Effector memory CD4-positive, alpha-beta T cell (primary cell): Measurements from ENCODE around the gene MBD3L4.
A peak's percentile ranks its signal among the peaks of the same experiment; 100 is the strongest.
"Not testable (repeated sequence)": the region's sequence is repeated elsewhere in the genome, so short reads cannot be mapped to it uniquely, and the experiment has no call there.

Experiments
- DNase-seq, 3 donors: peaks; one replicate each; pipeline ENCODE4 v3.0.0-alpha.2; 2020
- H3K27ac ChIP-seq: 2 replicates; pipeline ENCODE4 v1.7.0; 2013; ENCODE audit warnings: mild to moderate bottlenecking, low read length, moderate library complexity; ENCODE audit not compliant: insufficient read depth, poor library complexity, severe bottlenecking
- H3K27me3 ChIP-seq: replicated peaks from 2 replicates; pipeline ENCODE4 v1.7.0; 2013; ENCODE audit warnings: mild to moderate bottlenecking, low read length; ENCODE audit not compliant: insufficient read depth, control insufficient read depth, poor library complexity, severe bottlenecking
- H3K36me3 ChIP-seq: 2 replicates; pipeline ENCODE4 v1.7.0; 2013; ENCODE audit warnings: mild to moderate bottlenecking, low read length, moderate library complexity; ENCODE audit not compliant: control insufficient read depth, insufficient read depth
- H3K4me1 ChIP-seq: 2 replicates; pipeline ENCODE4 v1.7.0; 2013; ENCODE audit warnings: low read length, mild to moderate bottlenecking; ENCODE audit not compliant: control insufficient read depth, insufficient read depth, poor library complexity, severe bottlenecking
- H3K4me3 ChIP-seq: 2 replicates; pipeline ENCODE4 v1.7.0; 2013; ENCODE audit warnings: low read length, low read depth, mild to moderate bottlenecking; ENCODE audit not compliant: insufficient read depth, poor library complexity, severe bottlenecking
- H3K9me3 ChIP-seq: 2 replicates; pipeline ENCODE4 v1.7.0; 2013; ENCODE audit warnings: mild to moderate bottlenecking, low read length, moderate library complexity; ENCODE audit not compliant: control insufficient read depth
- total RNA-seq, 3 donors: gene quantifications; one replicate each; lab custom pipeline; 2026; lab: John Stamatoyannopoulos, UW

The MBD3L4 gene
- total RNA-seq: 0 reads per million in 3 donors

GRCh38 chr19:7040079-7040478 lies at the start of gene MBD3L4:
Gene MBD3L4, minus strand, starts transcription at chr19:7040179. Its CDS starts 35 bp downstream, at chr19:7040144.
- not testable (repeated sequence) for H3K4me3 ChIP-seq, H3K27me3 ChIP-seq, H3K4me1 ChIP-seq, H3K9me3 ChIP-seq, H3K36me3 ChIP-seq, DNase-seq, H3K27ac ChIP-seq

- H3K4me1 ChIP-seq: no peaks in the 10 kb centered on the region
These were observed 49.0 kb upstream of the MBD3L4 start for GRCh38 chr19:7088999-7089398.

GRCh38 chr19:7083076-7083956 lies 43.3 kb upstream of the MBD3L4 start:
- H3K9me3 ChIP-seq: peaks cover 85% of the 10 kb centered on the region
- no peaks in the 10 kb centered on the region for H3K27me3 ChIP-seq
- no peak for DNase-seq
- H3K36me3 ChIP-seq: peaks cover 71% of the 10 kb centered on the region
- peak overlapping the region; percentile 6 for H3K4me3 ChIP-seq
- no peak overlapping the region for H3K27ac ChIP-seq
- H3K4me1 ChIP-seq: no peaks in the 10 kb centered on the region

More at GRCh38 chr19:7088999-7089398, 49.0 kb upstream of the MBD3L4 start:
- Histone ChIP-seq H3K27ac (no peak overlapping the region), H3K4me3 (no peak overlapping the region), H3K36me3 (peaks cover 14% of the 10 kb centered on the region), H3K27me3 (no peaks in the 10 kb centered on the region), H3K9me3 (peaks cover 48% of the 10 kb centered on the region)
- no peak for DNase-seq

GRCh38 chr19:7078008-7078407 lies 38.0 kb upstream of the MBD3L4 start:
- Histone ChIP-seq H3K27ac (no peak overlapping the region), H3K4me1 (no peaks in the 10 kb centered on the region), H3K27me3 (no peaks in the 10 kb centered on the region), H3K36me3 (peaks cover 100% of the 10 kb centered on the region), H3K9me3 (peaks cover 37% of the 10 kb centered on the region), H3K4me3 (no peak overlapping the region)
- DNase-seq: no peak

- DNase-seq: no peak
- H3K36me3 ChIP-seq: peaks cover 94% of the 10 kb centered on the region
- peaks cover 18% of the 10 kb centered on the region for H3K9me3 ChIP-seq
These were observed 36.2 kb upstream of the MBD3L4 start for GRCh38 chr19:7076151-7076550.

GRCh38 chr19:7074705-7075282 lies 34.8 kb upstream of the MBD3L4 start:
- Histone ChIP-seq H3K27ac (no peak overlapping the region), H3K9me3 (peaks cover 5% of the 10 kb centered on the region), H3K36me3 (peaks cover 82% of the 10 kb centered on the region), H3K4me3 (no peak overlapping the region), H3K4me1 (peaks cover 7% of the 10 kb centered on the region), H3K27me3 (no peaks in the 10 kb centered on the region)
- no peak for DNase-seq

More at GRCh38 chr19:7076151-7076550, 36.2 kb upstream of the MBD3L4 start:
- H3K4me1 ChIP-seq: no peaks in the 10 kb centered on the region
- no peaks in the 10 kb centered on the region for H3K27me3 ChIP-seq
- no peak overlapping the region for H3K27ac ChIP-seq
- H3K4me3 ChIP-seq: no peak overlapping the region

GRCh38 chr19:7072541-7072940 lies 32.6 kb upstream of the MBD3L4 start:
- Histone ChIP-seq H3K9me3 (no peaks in the 10 kb centered on the region), H3K36me3 (peaks cover 59% of the 10 kb centered on the region), H3K27me3 (no peaks in the 10 kb centered on the region), H3K4me3 (no peak overlapping the region), H3K4me1 (peaks cover 9% of the 10 kb centered on the region), H3K27ac (no peak overlapping the region)
- DNase-seq: no peak

- peaks cover 33% of the 10 kb centered on the region for H3K36me3 ChIP-seq
- DNase-seq: no peak
These were observed 29.9 kb upstream of the MBD3L4 start for GRCh38 chr19:7069904-7070226.

GRCh38 chr19:7069042-7069903 lies 29.3 kb upstream of the MBD3L4 start, which contains the start of gene ZNF557:
Gene ZNF557, plus strand, starts transcription at chr19:7069703. Its CDS starts 5,372 bp downstream, at chr19:7075075.
- H3K36me3 ChIP-seq: peaks cover 27% of the 10 kb centered on the region
- peak within 1 kb of the TSS; percentile 90 for H3K27ac ChIP-seq
- DNase-seq: peak; percentile 97 to 99 (median 98)
- H3K9me3 ChIP-seq: no peaks in the 10 kb centered on the region
- no peaks in the 10 kb centered on the region for H3K27me3 ChIP-seq
- peaks cover 9% of the 10 kb centered on the region for H3K4me1 ChIP-seq
- H3K4me3 ChIP-seq: peak within 1 kb of the TSS; percentile 97

More at GRCh38 chr19:7069904-7070226, 29.9 kb upstream of the MBD3L4 start:
- H3K4me3 ChIP-seq: peak overlapping the region; percentile 97
- peak overlapping the region; percentile 90 for H3K27ac ChIP-seq
- no peaks in the 10 kb centered on the region for H3K9me3 ChIP-seq
- no peaks in the 10 kb centered on the region for H3K27me3 ChIP-seq
- H3K4me1 ChIP-seq: peaks cover 9% of the 10 kb centered on the region
